IMR-90 (cell line): ENCODE data around the gene PRKCB. TPM values are rescaled to one million over a fixed set of nuclear protein-coding genes. Genes with fewer than 3 reads are reported as not detected.

ENCODE experiments used
- ATAC-seq: fragments of 200-7000 bp; cut with Tn5 transposase; 2 replicates; pipeline ENCODE4 v1.9.1; 2020; ENCODE audit warnings: low read depth, mild to moderate bottlenecking, moderate library complexity
- BruUV-seq: library from RNA; stranded (reverse); fragments of 400-500 nt; replicated peaks from 2 replicates; lab custom pipeline; 2021; lab: Mats Ljungman, UMichigan
- CTCF ChIA-PET: fragments of 300-600 bp; formaldehyde crosslinking; extraction: SDS; loops from one replicate; lab custom pipeline; 2021; ENCODE audit warnings: antibody characterized with exemption; lab: Yijun Ruan, JAX
- POLR2A ChIA-PET: fragments of 300-600 bp; sonication (Branson Sonifier 250); formaldehyde crosslinking; loops from one replicate; lab custom pipeline; 2022; ENCODE audit warnings: antibody characterized with exemption; ENCODE audit not compliant: unreplicated experiment; lab: Charles Lee
- DNase-seq: peaks from one replicate; pipeline ENCODE4 v3.0.0; 2013
- H2AFZ ChIP-seq: replicated peaks from 2 replicates; pipeline ENCODE3; 2013; ENCODE audit warnings: low read length, mild to moderate bottlenecking; ENCODE audit not compliant: poor library complexity
- H2AK5ac ChIP-seq: 2 replicates; pipeline ENCODE4 v1.6.1; 2013; ENCODE audit warnings: low read depth, low read length, inconsistent platforms
- H2AK9ac ChIP-seq: replicated peaks from 2 replicates; pipeline ENCODE3; 2013; ENCODE audit warnings: mild to moderate bottlenecking, low read depth, low read length, moderate library complexity; ENCODE audit not compliant: poor library complexity
- H2BK120ac ChIP-seq: 2 replicates; pipeline ENCODE4 v1.6.1; 2013; ENCODE audit warnings: low read depth, low read length, inconsistent platforms
- H2BK15ac ChIP-seq: 3 replicates; pipeline ENCODE4 v1.6.1; 2013; ENCODE audit warnings: low read depth, low read length, inconsistent platforms
- H2BK20ac ChIP-seq: 2 replicates; pipeline ENCODE4 v1.6.1; 2013; ENCODE audit warnings: low read depth, mild to moderate bottlenecking, inconsistent platforms, low read length, moderate library complexity
- H2BK5ac ChIP-seq: 2 replicates; pipeline ENCODE4 v1.6.1; 2013; ENCODE audit warnings: mild to moderate bottlenecking, low read depth, low read length, inconsistent platforms; ENCODE audit not compliant: poor library complexity, severe bottlenecking
- H3K14ac ChIP-seq: replicated peaks from 2 replicates; pipeline ENCODE4 v1.6.1; 2013; ENCODE audit warnings: low read depth, low read length, inconsistent platforms
- H3K18ac ChIP-seq: 2 replicates; pipeline ENCODE4 v1.6.1; 2013; ENCODE audit warnings: low read depth, low read length, control low read depth
- H3K23ac ChIP-seq: 2 replicates; pipeline ENCODE4 v1.6.1; 2013; ENCODE audit warnings: low read depth, low read length, inconsistent platforms
- H3K27ac ChIP-seq: 2 replicates; pipeline ENCODE4 v1.5.1; 2013; ENCODE audit warnings: mild to moderate bottlenecking, control low read depth, low read length; ENCODE audit not compliant: insufficient read depth
- H3K27me3 ChIP-seq: 2 replicates; pipeline ENCODE4 v1.6.1; 2013; ENCODE audit warnings: low read length; ENCODE audit not compliant: control insufficient read depth, insufficient read depth
- H3K36me3 ChIP-seq: 2 replicates; pipeline ENCODE4 v1.6.1; 2013; ENCODE audit warnings: low read length, mixed read lengths; ENCODE audit not compliant: control insufficient read depth, insufficient read depth
- H3K4ac ChIP-seq: 2 replicates; pipeline ENCODE4 v1.6.1; 2013; ENCODE audit warnings: low read depth, low read length, inconsistent platforms
- H3K4me1 ChIP-seq: 2 replicates; pipeline ENCODE4 v1.6.1; 2013; ENCODE audit warnings: low read length, mixed read lengths; ENCODE audit not compliant: control insufficient read depth, insufficient read depth
- H3K4me2 ChIP-seq: 2 replicates; pipeline ENCODE4 v1.6.1; 2013; ENCODE audit warnings: low read depth, mild to moderate bottlenecking, control low read depth, low read length, moderate library complexity
- H3K4me3 ChIP-seq: 2 replicates; pipeline ENCODE4 v1.5.1; 2013; ENCODE audit warnings: low read depth, mild to moderate bottlenecking, control low read depth, low read length, moderate library complexity; ENCODE audit not compliant: insufficient read depth
- H3K56ac ChIP-seq: 2 replicates; pipeline ENCODE4 v1.6.1; 2013; ENCODE audit warnings: low read length, inconsistent platforms; ENCODE audit not compliant: insufficient read depth; ENCODE audit errors: extremely low read depth
- H3K79me1 ChIP-seq, 2 experiments: 2 replicates each; pipeline ENCODE4 v1.6.1; 2013; ENCODE audit warnings: low read length in 2 of 2, inconsistent platforms in 1 of 2, low read depth in 1 of 2
- H3K9ac ChIP-seq: 2 replicates; pipeline ENCODE4 v1.6.1; 2013; ENCODE audit warnings: low read depth, low read length, control low read depth
- H3K9me1 ChIP-seq: 2 replicates; pipeline ENCODE4 v1.6.1; 2013; ENCODE audit warnings: low read length, inconsistent platforms; ENCODE audit not compliant: insufficient read depth
- H3K9me3 ChIP-seq: 2 replicates; pipeline ENCODE4 v1.6.1; 2013; ENCODE audit warnings: low read length; ENCODE audit not compliant: control insufficient read depth, insufficient read depth
- H4K20me1 ChIP-seq: 2 replicates; pipeline ENCODE4 v1.6.1; 2013; ENCODE audit warnings: low read length, inconsistent platforms; ENCODE audit not compliant: insufficient read depth
- H4K5ac ChIP-seq: 2 replicates; pipeline ENCODE4 v1.6.1; 2013; ENCODE audit warnings: mild to moderate bottlenecking, low read depth, low read length, control low read depth
- H4K8ac ChIP-seq, 2 experiments: 2 replicates each; pipeline ENCODE4 v1.6.1; 2013; ENCODE audit warnings: low read depth in 2 of 2, low read length in 2 of 2, control low read depth in 1 of 2, inconsistent platforms in 1 of 2
- H4K91ac ChIP-seq: 2 replicates; pipeline ENCODE4 v1.6.1; 2013; ENCODE audit warnings: low read depth, low read length, inconsistent platforms; ENCODE audit not compliant: insufficient read depth
- BHLHE40 ChIP-seq: fragments of 150-350 bp; IDR thresholded peaks from 2 replicates; pipeline ENCODE4 v1.6.1; 2016; ENCODE audit warnings: mild to moderate bottlenecking, low read depth, low read length
- CEBPB ChIP-seq: IDR thresholded peaks from 2 replicates; pipeline ENCODE4 v1.6.1; 2012; ENCODE audit warnings: low read depth, low read length, improper control_type of control experiment
- CHD1 ChIP-seq: IDR thresholded peaks from 2 replicates; pipeline ENCODE4 v1.6.1; 2012; ENCODE audit warnings: low read depth, low read length, improper control_type of control experiment
- FOS ChIP-seq: fragments of 150-350 bp; IDR thresholded peaks from 2 replicates; pipeline ENCODE4 v1.6.1; 2016; ENCODE audit warnings: low read depth, low read length
- MAFK ChIP-seq: IDR thresholded peaks from 2 replicates; pipeline ENCODE4 v1.6.1; 2012; ENCODE audit warnings: low read depth, low read length, improper control_type of control experiment
- MAZ ChIP-seq: IDR thresholded peaks from 2 replicates; pipeline ENCODE4 v1.6.1; 2012; ENCODE audit warnings: low read depth, mild to moderate bottlenecking, low read length, improper control_type of control experiment, moderate library complexity, borderline replicate concordance
- MXI1 ChIP-seq: IDR thresholded peaks from 2 replicates; pipeline ENCODE4 v1.6.1; 2012; ENCODE audit warnings: low read depth, mild to moderate bottlenecking, low read length, moderate library complexity, borderline replicate concordance
- NFE2L2 ChIP-seq: fragments of 150-350 bp; IDR thresholded peaks from 2 replicates; pipeline ENCODE4 v1.6.1; 2016; ENCODE audit warnings: low read depth, mild to moderate bottlenecking, low read length
- POLR2A ChIP-seq: IDR thresholded peaks from 2 replicates; pipeline ENCODE4 v1.6.1; 2012; ENCODE audit warnings: mild to moderate bottlenecking, low read depth, low read length
- RAD21 ChIP-seq: IDR thresholded peaks from 2 replicates; pipeline ENCODE4 v1.6.1; 2012; ENCODE audit warnings: low read length, improper control_type of control experiment
- RCOR1 ChIP-seq: IDR thresholded peaks from 2 replicates; pipeline ENCODE4 v1.6.1; 2012; ENCODE audit warnings: mild to moderate bottlenecking, low read length, improper control_type of control experiment; ENCODE audit not compliant: insufficient replicate concordance
- RFX5 ChIP-seq: IDR thresholded peaks from 2 replicates; pipeline ENCODE4 v1.8.0; 2012; ENCODE audit warnings: low read depth, mild to moderate bottlenecking, low read length, moderate library complexity
- SMC3 ChIP-seq: fragments of 150-350 bp; IDR thresholded peaks from 2 replicates; pipeline ENCODE4 v1.6.1; 2016; ENCODE audit warnings: low read depth, mild to moderate bottlenecking, antibody characterized with exemption, low read length, moderate library complexity
- WGBS, 2 experiments: methylation state at CpG; one replicate each; pipeline versions ENCODE4 v1.1.5 to v1.1.7; 2013; ENCODE audit warnings: missing lambda C conversion rate in 2 of 2; ENCODE audit not compliant: insufficient read length in 1 of 2; ENCODE audit errors: extremely low coverage in 2 of 2; 5-methylcytosine and 5-hydroxymethylcytosine counted together
- dilution Hi-C: fragments of 300-500 bp; cut with HindIII; formaldehyde crosslinking; loops from one replicate; pipeline ENCODE4 v1.14.3; 2018; ENCODE audit warnings: low sequenced_read_pairs; ENCODE audit not compliant: unreplicated experiment
- in situ Hi-C: fragments of 300-500 bp; cut with MboI; formaldehyde crosslinking; loops from 3 replicates; pipeline ENCODE4 v1.14.3; 2019; ENCODE audit warnings: low sequenced_read_pairs, inconsistent platforms, mixed read lengths
- intact Hi-C: fragments of 100-400 bp; cut with micrococcal nuclease; formaldehyde crosslinking; loops from 2 replicates; pipeline ENCODE4 v1.10.0; 2022
- polyA plus RNA-seq, 3 experiments: library from polyadenylated mRNA; depleted of rRNA; stranded (reverse); fragments of >200 nt; gene quantifications; 2 replicates each; pipeline ENCODE4 v1.2.3, GENCODE V29; 2012; ENCODE audit warnings: low replicate concordance in 1 of 3
- total RNA-seq: library from RNA; depleted of rRNA; stranded (reverse); fragments of >200 nt; gene quantifications from 2 replicates; pipeline ENCODE4 v1.2.3, GENCODE V29; 2012
- TF ChIP-seq, protein P1 (sequence below): fragments of 150-350 bp; IDR thresholded peaks from 2 replicates; pipeline ENCODE4 v1.6.1; 2016; ENCODE audit warnings: low read depth, mild to moderate bottlenecking, low read length, moderate library complexity, borderline replicate concordance
- TF ChIP-seq, protein P2 (sequence below): fragments of 150-350 bp; IDR thresholded peaks from 2 replicates; pipeline ENCODE4 v1.6.1; 2017; ENCODE audit warnings: mild to moderate bottlenecking, antibody characterized with exemption, low read length, low read depth
- TF ChIP-seq, protein P3 (sequence below): conservative IDR thresholded peaks from 2 replicates; pipeline ENCODE4 v1.5.1; 2012; ENCODE audit warnings: mild to moderate bottlenecking, low read depth, low read length, improper control_type of control experiment

Gene PRKCB
- total and polyA plus RNA-seq, 2 of the 4 experiments (the other 2 are of a cell fraction), result under 0.01 TPM; not detected in 1

DNA sequence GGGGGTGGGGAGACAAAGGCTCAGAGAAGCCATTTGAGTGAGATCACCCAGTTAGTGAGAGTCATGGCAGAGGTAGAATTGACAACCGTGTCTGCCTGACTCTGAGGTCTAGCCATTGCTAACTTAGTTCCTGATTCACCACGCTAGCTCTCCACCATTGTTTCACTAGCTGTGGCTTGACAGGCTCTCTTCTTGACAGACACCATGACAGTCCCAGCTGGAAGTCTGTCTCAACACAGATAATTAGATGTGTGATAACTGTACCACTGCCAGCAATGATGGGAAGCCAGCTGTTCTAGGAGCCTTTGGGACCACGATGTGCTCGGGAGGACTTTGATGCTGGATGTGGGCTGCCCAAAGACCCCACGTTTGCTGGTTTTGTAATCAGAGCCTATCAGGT is 249.9 kb downstream of the PRKCB start:
- no peak overlapping the region for H3K18ac ChIP-seq
- no peak overlapping the region for H3K9ac ChIP-seq
- TF ChIP-seq SMC3 (no peak), RAD21 (no peak), RCOR1 (no peak), RFX5 (no peak), MAFK (no peak), BHLHE40 (no peak), MAZ (no peak), FOS (no peak), MXI1 (no peak), CHD1 (no peak), CEBPB (no peak), POLR2A (no peak), NFE2L2 (no peak)
- TF ChIP-seq, protein P1, sequence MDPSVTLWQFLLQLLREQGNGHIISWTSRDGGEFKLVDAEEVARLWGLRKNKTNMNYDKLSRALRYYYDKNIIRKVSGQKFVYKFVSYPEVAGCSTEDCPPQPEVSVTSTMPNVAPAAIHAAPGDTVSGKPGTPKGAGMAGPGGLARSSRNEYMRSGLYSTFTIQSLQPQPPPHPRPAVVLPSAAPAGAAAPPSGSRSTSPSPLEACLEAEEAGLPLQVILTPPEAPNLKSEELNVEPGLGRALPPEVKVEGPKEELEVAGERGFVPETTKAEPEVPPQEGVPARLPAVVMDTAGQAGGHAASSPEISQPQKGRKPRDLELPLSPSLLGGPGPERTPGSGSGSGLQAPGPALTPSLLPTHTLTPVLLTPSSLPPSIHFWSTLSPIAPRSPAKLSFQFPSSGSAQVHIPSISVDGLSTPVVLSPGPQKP, result no peak
- TF ChIP-seq, protein P2, sequence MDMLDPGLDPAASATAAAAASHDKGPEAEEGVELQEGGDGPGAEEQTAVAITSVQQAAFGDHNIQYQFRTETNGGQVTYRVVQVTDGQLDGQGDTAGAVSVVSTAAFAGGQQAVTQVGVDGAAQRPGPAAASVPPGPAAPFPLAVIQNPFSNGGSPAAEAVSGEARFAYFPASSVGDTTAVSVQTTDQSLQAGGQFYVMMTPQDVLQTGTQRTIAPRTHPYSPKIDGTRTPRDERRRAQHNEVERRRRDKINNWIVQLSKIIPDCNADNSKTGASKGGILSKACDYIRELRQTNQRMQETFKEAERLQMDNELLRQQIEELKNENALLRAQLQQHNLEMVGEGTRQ, result no peak
- TF ChIP-seq, protein P3, sequence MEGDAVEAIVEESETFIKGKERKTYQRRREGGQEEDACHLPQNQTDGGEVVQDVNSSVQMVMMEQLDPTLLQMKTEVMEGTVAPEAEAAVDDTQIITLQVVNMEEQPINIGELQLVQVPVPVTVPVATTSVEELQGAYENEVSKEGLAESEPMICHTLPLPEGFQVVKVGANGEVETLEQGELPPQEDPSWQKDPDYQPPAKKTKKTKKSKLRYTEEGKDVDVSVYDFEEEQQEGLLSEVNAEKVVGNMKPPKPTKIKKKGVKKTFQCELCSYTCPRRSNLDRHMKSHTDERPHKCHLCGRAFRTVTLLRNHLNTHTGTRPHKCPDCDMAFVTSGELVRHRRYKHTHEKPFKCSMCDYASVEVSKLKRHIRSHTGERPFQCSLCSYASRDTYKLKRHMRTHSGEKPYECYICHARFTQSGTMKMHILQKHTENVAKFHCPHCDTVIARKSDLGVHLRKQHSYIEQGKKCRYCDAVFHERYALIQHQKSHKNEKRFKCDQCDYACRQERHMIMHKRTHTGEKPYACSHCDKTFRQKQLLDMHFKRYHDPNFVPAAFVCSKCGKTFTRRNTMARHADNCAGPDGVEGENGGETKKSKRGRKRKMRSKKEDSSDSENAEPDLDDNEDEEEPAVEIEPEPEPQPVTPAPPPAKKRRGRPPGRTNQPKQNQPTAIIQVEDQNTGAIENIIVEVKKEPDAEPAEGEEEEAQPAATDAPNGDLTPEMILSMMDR, result no peak
- intact Hi-C loops, result no loop called here
- 0% methylated on average over 3 of the region's 5 CpGs; no CpG with 5 or more reads in 1 of the 2 experiments for WGBS, 2 experiments
- H3K27me3 ChIP-seq, result no peaks in the 10 kb centered on the region
- no peak overlapping the region for H3K27ac ChIP-seq
- no peak overlapping the region for H2AFZ ChIP-seq
- no peak overlapping the region for H3K14ac ChIP-seq
- no peaks in the 10 kb centered on the region for H3K9me3 ChIP-seq
- H4K8ac ChIP-seq, result no peak overlapping the region
- POLR2A ChIA-PET, result no interaction called here
- H2BK120ac ChIP-seq, result no peak overlapping the region
- no peak overlapping the region for H2BK15ac ChIP-seq
- ATAC-seq (no peak), DNase-seq (no peak)
- dilution Hi-C loops, result no loop called here
- CTCF ChIA-PET, result no interaction called here
- H3K36me3 ChIP-seq, result no peaks in the 10 kb centered on the region
- no peak overlapping the region for H3K4me2 ChIP-seq
- H3K79me1 ChIP-seq, result no peaks in the 10 kb centered on the region
- no TSS peak for BruUV-seq
- no peak overlapping the region for H3K4me3 ChIP-seq
- in situ Hi-C loops, result no loop called here
- no peak overlapping the region for H4K91ac ChIP-seq
- no peak overlapping the region for H2AK5ac ChIP-seq
- no peak overlapping the region for H2AK9ac ChIP-seq
- no peak overlapping the region for H3K4ac ChIP-seq
- no peak overlapping the region for H2BK5ac ChIP-seq
- H3K56ac ChIP-seq, result no peak overlapping the region
- no peaks in the 10 kb centered on the region for H3K9me1 ChIP-seq
- no peaks in the 10 kb centered on the region for H4K20me1 ChIP-seq
- H4K5ac ChIP-seq, result no peak overlapping the region
- H3K23ac ChIP-seq, result no peak overlapping the region
- H2BK20ac ChIP-seq, result no peak overlapping the region
- H3K4me1 ChIP-seq, result no peaks in the 10 kb centered on the region
